Adipocyte (in vitro differentiated cells): ENCODE measurements around the gene SLC17A3.
A peak's percentile ranks its signal among the peaks of the same experiment; 100 is the strongest.

ENCODE experiments used
- DNase-seq: peaks from one replicate; pipeline ENCODE4 v3.0.0-alpha.2; 2015; ENCODE audit warnings: low read depth
- H3K27me3 ChIP-seq: replicated peaks from 2 replicates; pipeline ENCODE4 v1.7.0; 2013; ENCODE audit warnings: mild to moderate bottlenecking, low read length, moderate library complexity; ENCODE audit not compliant: control insufficient read depth, insufficient read depth
- H3K36me3 ChIP-seq: 2 replicates; pipeline ENCODE4 v1.7.0; 2013; ENCODE audit warnings: low read length, mild to moderate bottlenecking, moderate library complexity; ENCODE audit not compliant: control insufficient read depth, insufficient read depth, severe bottlenecking
- H3K4me1 ChIP-seq: 2 replicates; pipeline ENCODE4 v1.7.0; 2013; ENCODE audit warnings: mild to moderate bottlenecking, low read length, moderate library complexity; ENCODE audit not compliant: control insufficient read depth, insufficient read depth
- H3K4me3 ChIP-seq: 2 replicates; pipeline ENCODE4 v1.7.0; 2013; ENCODE audit warnings: mild to moderate bottlenecking, low read length, moderate library complexity
- H3K9ac ChIP-seq: 2 replicates; pipeline ENCODE4 v1.7.0; 2013; ENCODE audit warnings: mild to moderate bottlenecking, low read length, moderate library complexity
- H3K9me3 ChIP-seq: 2 replicates; pipeline ENCODE4 v1.7.0; 2013; ENCODE audit warnings: mild to moderate bottlenecking, low read length, moderate library complexity; ENCODE audit not compliant: control insufficient read depth

The SLC17A3 gene

GRCh38 chr6:25886066-25886465 is 12.0 kb upstream of the SLC17A3 start:
- no peak overlapping the region for H3K9ac ChIP-seq
- H3K36me3 ChIP-seq = no peaks in the 10 kb centered on the region
- no peaks in the 10 kb centered on the region for H3K9me3 ChIP-seq
- no peaks in the 10 kb centered on the region for H3K27me3 ChIP-seq
- peaks cover 13% of the 10 kb centered on the region for H3K4me1 ChIP-seq
- no peak for DNase-seq
- no peak overlapping the region for H3K4me3 ChIP-seq

GRCh38 chr6:25883991-25884390 is 9.9 kb upstream of the SLC17A3 start:
- no peaks in the 10 kb centered on the region for H3K36me3 ChIP-seq
- H3K4me1 ChIP-seq = peaks cover 13% of the 10 kb centered on the region
- H3K9me3 ChIP-seq = no peaks in the 10 kb centered on the region
- no peak overlapping the region for H3K4me3 ChIP-seq
- H3K9ac ChIP-seq = no peak overlapping the region
- peak; percentile 91 for DNase-seq
- no peaks in the 10 kb centered on the region for H3K27me3 ChIP-seq

- Histone ChIP-seq H3K36me3 (no peaks in the 10 kb centered on the region), H3K9ac (no peak overlapping the region), H3K4me1 (peaks cover 13% of the 10 kb centered on the region), H3K4me3 (no peak overlapping the region), H3K27me3 (no peaks in the 10 kb centered on the region), H3K9me3 (no peaks in the 10 kb centered on the region)
- DNase-seq = peak; percentile 31
These were observed 9.5 kb upstream of the SLC17A3 start for GRCh38 chr6:25883536-25883935.

GRCh38 chr6:25882051-25882496 is 8.0 kb upstream of the SLC17A3 start:
- H3K36me3 ChIP-seq = no peaks in the 10 kb centered on the region
- H3K4me1 ChIP-seq = peaks cover 13% of the 10 kb centered on the region
- no peak overlapping the region for H3K4me3 ChIP-seq
- H3K9me3 ChIP-seq = no peaks in the 10 kb centered on the region
- no peak for DNase-seq
- no peaks in the 10 kb centered on the region for H3K27me3 ChIP-seq
- H3K9ac ChIP-seq = no peak overlapping the region

- no peak for DNase-seq
- Histone ChIP-seq H3K9me3 (no peaks in the 10 kb centered on the region), H3K36me3 (no peaks in the 10 kb centered on the region), H3K27me3 (no peaks in the 10 kb centered on the region), H3K4me3 (no peak overlapping the region), H3K9ac (no peak overlapping the region), H3K4me1 (peaks cover 20% of the 10 kb centered on the region)
These were observed 6.6 kb upstream of the SLC17A3 start for GRCh38 chr6:25880601-25881000.

GRCh38 chr6:25878721-25879322 is 4.8 kb upstream of the SLC17A3 start:
- H3K9me3 ChIP-seq = no peaks in the 10 kb centered on the region
- peaks cover 12% of the 10 kb centered on the region for H3K4me1 ChIP-seq
- H3K36me3 ChIP-seq = no peaks in the 10 kb centered on the region
- no peak overlapping the region for H3K9ac ChIP-seq
- no peaks in the 10 kb centered on the region for H3K27me3 ChIP-seq
- no peak overlapping the region for H3K4me3 ChIP-seq
- no peak for DNase-seq

GRCh38 chr6:25875926-25876602 is 2.0 kb upstream of the SLC17A3 start:
- Histone ChIP-seq H3K27me3 (peaks cover 7% of the 10 kb centered on the region), H3K36me3 (no peaks in the 10 kb centered on the region), H3K4me3 (no peak overlapping the region), H3K9ac (no peak overlapping the region), H3K9me3 (no peaks in the 10 kb centered on the region), H3K4me1 (peaks cover 7% of the 10 kb centered on the region)
- no peak for DNase-seq

GRCh38 chr6:25875563-25875905 is 1.5 kb upstream of the SLC17A3 start:
- no peaks in the 10 kb centered on the region for H3K9me3 ChIP-seq
- DNase-seq = no peak
- H3K9ac ChIP-seq = no peak overlapping the region
- no peak overlapping the region for H3K4me3 ChIP-seq
- H3K36me3 ChIP-seq = no peaks in the 10 kb centered on the region
- peaks cover 7% of the 10 kb centered on the region for H3K27me3 ChIP-seq
- H3K4me1 ChIP-seq = peaks cover 7% of the 10 kb centered on the region

GRCh38 chr6:25874822-25875562 is 949 bp upstream of the SLC17A3 start:
- peaks cover 7% of the 10 kb centered on the region for H3K4me1 ChIP-seq
- H3K36me3 ChIP-seq = no peaks in the 10 kb centered on the region
- no peak overlapping the region for H3K4me3 ChIP-seq
- H3K9me3 ChIP-seq = no peaks in the 10 kb centered on the region
- DNase-seq = no peak
- peaks cover 7% of the 10 kb centered on the region for H3K27me3 ChIP-seq
- no peak overlapping the region for H3K9ac ChIP-seq

- DNase-seq = no peak
- Histone ChIP-seq H3K4me1 (peaks cover 7% of the 10 kb centered on the region), H3K9ac (no peak overlapping the region), H3K4me3 (no peak overlapping the region), H3K9me3 (no peaks in the 10 kb centered on the region), H3K27me3 (peaks cover 7% of the 10 kb centered on the region), H3K36me3 (no peaks in the 10 kb centered on the region)
These were observed 1.2 kb downstream of the SLC17A3 start for GRCh38 chr6:25872814-25873213.

GRCh38 chr6:25869840-25870239 is 4.2 kb downstream of the SLC17A3 start:
- Histone ChIP-seq H3K4me1 (no peaks in the 10 kb centered on the region), H3K4me3 (no peak overlapping the region), H3K36me3 (no peaks in the 10 kb centered on the region), H3K9ac (no peak overlapping the region), H3K27me3 (peaks cover 23% of the 10 kb centered on the region), H3K9me3 (no peaks in the 10 kb centered on the region)
- DNase-seq = no peak
